ENCODE measurements around the gene PHACTR2.

The PHACTR2 gene

GRCh38 chr6:143675382-143675900 lies 2.3 kb upstream of the PHACTR2 start:
- DNase-seq (ENCODE audit: low read depth) = no peak

GRCh38 chr6:143675946-143676345 lies 1.8 kb upstream of the PHACTR2 start:
- no peak for DNase-seq (ENCODE audit: low read depth)

GRCh38 chr6:143676437-143677045 lies 1.2 kb upstream of the PHACTR2 start:
- DNase-seq (ENCODE audit: low read depth) = no peak

- DNase-seq (ENCODE audit: low read depth) = no peak
Observed at GRCh38 chr6:143677577-143677890, 231 bp upstream of the PHACTR2 start.

GRCh38 chr6:143679041-143679440 lies 1.3 kb downstream of the PHACTR2 start:
- DNase-seq (ENCODE audit: low read depth) = no peak

GRCh38 chr6:143680141-143680540 lies 2.4 kb downstream of the PHACTR2 start:
- no peak for DNase-seq (ENCODE audit: low read depth)

GRCh38 chr6:143682805-143683204 lies 5.0 kb downstream of the PHACTR2 start:
- no peak for DNase-seq (ENCODE audit: low read depth)

- no peak for DNase-seq (ENCODE audit: low read depth)
Observed at GRCh38 chr6:143684486-143684885, 6.7 kb downstream of the PHACTR2 start.

GRCh38 chr6:143685653-143686052 lies 7.9 kb downstream of the PHACTR2 start:
- DNase-seq (ENCODE audit: low read depth) = no peak

- DNase-seq (ENCODE audit: low read depth) = no peak
Observed at GRCh38 chr6:143687591-143687990, 9.8 kb downstream of the PHACTR2 start.

GRCh38 chr6:143688681-143689080 lies 10.9 kb downstream of the PHACTR2 start:
- no peak for DNase-seq (ENCODE audit: low read depth)

GRCh38 chr6:143689852-143690251 lies 12.1 kb downstream of the PHACTR2 start:
- no peak for DNase-seq (ENCODE audit: low read depth)

GRCh38 chr6:143691155-143691554 lies 13.4 kb downstream of the PHACTR2 start:
- DNase-seq (ENCODE audit: low read depth) = no peak

- DNase-seq (ENCODE audit: low read depth) = no peak
Observed at GRCh38 chr6:143691900-143692636, 14.3 kb downstream of the PHACTR2 start.

- DNase-seq (ENCODE audit: low read depth) = no peak
Observed at GRCh38 chr6:143692696-143693095, 14.9 kb downstream of the PHACTR2 start.

- DNase-seq (ENCODE audit: low read depth) = no peak
Observed at GRCh38 chr6:143694013-143694412, 16.2 kb downstream of the PHACTR2 start.

- DNase-seq (ENCODE audit: low read depth) = no peak
Observed at GRCh38 chr6:143694560-143694959, 16.8 kb downstream of the PHACTR2 start.

- no peak for DNase-seq (ENCODE audit: low read depth)
Observed at GRCh38 chr6:143695130-143695968, 17.6 kb downstream of the PHACTR2 start.

GRCh38 chr6:143695969-143696663 lies 18.4 kb downstream of the PHACTR2 start:
- DNase-seq (ENCODE audit: low read depth) = no peak

- DNase-seq (ENCODE audit: low read depth) = no peak
Observed at GRCh38 chr6:143696664-143697000, 18.9 kb downstream of the PHACTR2 start.

- no peak for DNase-seq (ENCODE audit: low read depth)
Observed at GRCh38 chr6:143697076-143697800, 19.5 kb downstream of the PHACTR2 start.

- no peak for DNase-seq (ENCODE audit: low read depth)
Observed at GRCh38 chr6:143698329-143698728, 20.6 kb downstream of the PHACTR2 start.

All from stimulated activated CD8-positive, alpha-beta memory T cell treated with anti-CD3 and anti-CD28 coated beads, Interleukin-15, amount 100 ng/mL, for 24 hours (primary cell).